Sciatic nerve (tissue), 2 donors: ENCODE measurements around the gene APEX1. TPM values are rescaled to one million over a fixed set of nuclear protein-coding genes. Genes with fewer than 3 reads are reported as not detected.
"Not testable (repeated sequence)": the region's sequence is repeated elsewhere in the genome, so short reads cannot be mapped to it uniquely, and the experiment has no call there.

Source experiments
- ATAC-seq: fragments of 200-7000 bp; cut with Tn5 transposase; one replicate; pipeline ENCODE4 v1.9.1; 2020; ENCODE audit warnings: mild to moderate bottlenecking, moderate library complexity
- DNase-seq: peaks from one replicate; pipeline ENCODE4 v3.0.0-alpha.2; 2020; ENCODE audit warnings: low spot score
- intact Hi-C: fragments of 100-400 bp; cut with DNase I; formaldehyde crosslinking; loops from one replicate; pipeline ENCODE4 v1.14.2; 2022
- total RNA-seq: library from RNA; stranded (reverse); fragmentation: NEBNext Ultra II Directional; extraction: Animal tissue kit (Norgen Biotek cat#: 25700); gene quantifications from one replicate; pipeline ENCODE4 v1.2.1, GENCODE V29; 2021
- donor health status: DM: no; HTN: no; CAD: no.
- donor health status: DM: no; HTN: no; CAD: no.

APEX1 gene
- total RNA-seq, 1 donor from 2014 or later, result 68.0 TPM

DNA sequence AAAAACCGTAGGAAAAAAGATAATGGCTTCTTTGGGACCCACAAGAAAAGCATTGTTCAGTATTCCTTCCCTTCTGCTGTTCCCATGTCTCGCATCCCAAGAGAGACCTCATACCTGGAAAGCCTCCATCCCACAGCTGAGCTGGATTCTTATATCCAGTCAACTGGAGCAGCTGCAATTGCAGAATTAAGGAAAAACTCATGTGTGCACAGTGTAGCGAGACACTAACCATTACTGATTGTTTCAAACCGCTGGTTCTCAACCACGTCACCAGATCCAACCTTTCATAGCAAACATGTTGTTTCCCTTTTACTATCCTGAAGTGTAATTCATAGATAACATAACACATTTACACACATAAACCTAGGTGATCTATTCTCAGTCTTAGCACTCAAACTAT lies 44.9 kb downstream of the APEX1 start:
- no peak for ATAC-seq
- intact Hi-C loops, result no loop called here
- no peak for DNase-seq

DNA sequence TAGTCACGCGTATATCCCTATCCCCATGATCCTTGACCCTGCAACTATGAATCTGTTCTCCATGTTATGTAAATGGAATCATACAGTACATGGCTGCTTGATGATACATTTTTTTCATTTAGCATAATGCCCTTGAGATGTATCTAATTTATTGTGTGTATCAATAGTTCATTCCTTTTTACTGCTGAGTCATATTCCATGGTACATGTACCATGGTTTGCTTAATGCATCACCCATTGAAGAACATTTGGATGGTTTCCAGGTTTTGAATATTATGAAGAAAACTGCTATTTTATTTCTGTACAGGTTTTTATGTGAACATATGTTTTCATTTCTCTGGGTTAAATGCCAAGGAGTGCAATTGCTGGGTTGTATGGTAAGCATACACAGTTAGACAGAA lies 46.3 kb downstream of the APEX1 start:
- ATAC-seq (no peak), DNase-seq (no peak)
- intact Hi-C loops, result no loop called here

DNA sequence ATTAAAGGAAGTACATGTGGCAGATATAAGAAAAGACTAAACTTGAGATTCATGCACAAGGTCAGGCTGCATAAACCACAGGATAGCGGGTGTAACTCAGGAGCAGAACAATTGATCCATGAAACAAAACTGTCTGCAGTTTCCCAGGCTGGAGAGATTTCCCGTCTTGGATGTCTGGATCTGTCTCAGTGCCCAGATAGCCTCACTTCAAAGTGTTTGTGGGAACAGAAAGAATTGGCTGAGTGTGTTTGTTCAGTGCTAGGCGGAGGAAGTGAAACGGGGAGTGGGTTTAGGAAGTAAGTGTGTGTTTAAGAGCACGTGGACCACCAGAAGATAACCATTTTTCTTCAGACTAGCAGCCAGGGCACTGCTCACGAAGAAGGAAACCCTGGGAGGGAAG lies 48.9 kb downstream of the APEX1 start:
- DNase-seq (no peak), ATAC-seq (peak; percentile 62)
- intact Hi-C loops, result no loop called here

DNA sequence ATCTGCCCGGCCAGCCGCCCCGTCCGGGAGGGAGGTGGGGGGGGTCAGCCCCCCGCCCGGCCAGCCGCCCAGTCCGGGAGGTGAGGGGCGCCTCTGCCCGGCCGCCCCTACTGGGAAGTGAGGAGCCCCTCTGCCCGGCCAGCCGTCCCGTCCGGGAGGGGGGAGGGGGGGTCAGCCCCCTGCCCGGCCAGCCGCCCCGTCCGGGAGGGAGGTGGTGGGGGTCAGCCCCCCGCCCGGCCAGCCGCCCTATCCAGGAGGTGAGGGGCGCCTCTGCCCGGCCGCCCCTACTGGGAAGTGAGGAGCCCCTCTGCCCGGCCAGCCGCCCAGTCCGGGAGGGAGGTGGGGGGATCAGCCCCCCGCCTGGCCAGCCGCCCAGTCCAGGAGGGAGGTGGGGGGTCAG lies 51.2 kb downstream of the APEX1 start:
- intact Hi-C loops, ATAC-seq, DNase-seq: not testable (repeated sequence)

DNA sequence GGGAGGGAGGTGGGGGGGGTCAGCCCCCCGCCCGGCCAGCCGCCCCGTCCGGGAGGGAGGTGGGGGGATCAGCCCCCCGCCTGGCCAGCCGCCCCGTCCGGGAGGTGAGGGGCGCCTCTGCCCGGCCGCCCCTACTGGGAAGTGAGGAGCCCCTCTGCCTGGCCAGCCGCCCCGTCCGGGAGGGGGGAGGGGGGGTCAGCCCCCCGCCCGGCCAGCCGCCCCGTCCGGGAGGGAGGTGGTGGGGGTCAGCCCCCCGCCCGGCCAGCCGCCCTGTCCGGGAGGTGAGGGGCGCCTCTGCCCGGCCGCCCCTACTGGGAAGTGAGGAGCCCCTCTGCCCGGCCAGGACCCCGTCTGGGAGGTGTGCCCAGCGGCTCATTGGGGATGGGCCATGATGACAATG lies 51.7 kb downstream of the APEX1 start:
- ATAC-seq, intact Hi-C loops, DNase-seq: not testable (repeated sequence)

Other genes with a start within 250 kb of the APEX1 start
- gene OR11H6, start 231.5 kb upstream of the APEX1 start, total RNA-seq, result not detected
- gene OR11H7, start 226.2 kb upstream of the APEX1 start, total RNA-seq, result not detected
- gene OR11H4, start 215.9 kb upstream of the APEX1 start, total RNA-seq, result not detected
- 19.9 TPM for gene TTC5, start 149.3 kb upstream of the APEX1 start, total RNA-seq
- 51.4 TPM for gene CCNB1IP1, start 121.9 kb upstream of the APEX1 start, total RNA-seq
- gene PARP2, start 111.6 kb upstream of the APEX1 start, total RNA-seq, result 23.7 TPM
- 44.7 TPM for gene TEP1, start 41.7 kb upstream of the APEX1 start, total RNA-seq
- gene KLHL33, start 19.1 kb upstream of the APEX1 start, total RNA-seq, result 2.1 TPM
- gene OSGEP, start 414 bp upstream of the APEX1 start, total RNA-seq, result 38.8 TPM
- gene PIP4P1, start 6.2 kb downstream of the APEX1 start, total RNA-seq, result 33.0 TPM
- gene PNP, start 14.2 kb downstream of the APEX1 start, total RNA-seq, result 34.2 TPM
- gene RNASE10, start 50.3 kb downstream of the APEX1 start, total RNA-seq, result 0.71 TPM
- gene RNASE9, start 105.8 kb downstream of the APEX1 start, total RNA-seq, result not detected
- not detected for gene RNASE11, start 132.8 kb downstream of the APEX1 start, total RNA-seq
- not detected for gene RNASE12, start 136.2 kb downstream of the APEX1 start, total RNA-seq
- gene OR6S1, start 186.5 kb downstream of the APEX1 start, total RNA-seq, result not detected
- gene RNASE4, start 229.3 kb downstream of the APEX1 start, total RNA-seq, result 81.6 TPM
- 24.5 TPM for gene ANG, start 233.5 kb downstream of the APEX1 start, total RNA-seq